Neural cell (in vitro differentiated cells): Measurements from ENCODE around the gene NYAP1. TPM values are rescaled to one million over a fixed set of nuclear protein-coding genes. Genes with fewer than 3 reads are reported as not detected.

ENCODE experiments used
- H2AFZ ChIP-seq: fragments of 200-600, 300-800 bp; sonication (generic), shearing (Covaris generic); 2 replicates; pipeline ENCODE4 v1.6.0; 2014; ENCODE audit warnings: low read depth, mild to moderate bottlenecking, antibody characterized with exemption, low read length, moderate library complexity
- H3F3A ChIP-seq: fragments of 200-600 bp; shearing (Covaris generic); 2 replicates; pipeline ENCODE4 v1.6.1; 2016; ENCODE audit warnings: mild to moderate bottlenecking, moderate library complexity, mixed read lengths, antibody characterized with exemption, low read length; ENCODE audit not compliant: insufficient read depth, poor library complexity, severe bottlenecking
- H3K27ac ChIP-seq: fragments of 200-600, 300-800 bp; sonication (generic), shearing (Covaris generic); 2 replicates; pipeline ENCODE4 v1.5.1; 2014; ENCODE audit warnings: mild to moderate bottlenecking, low read length, moderate library complexity
- H3K27me3 ChIP-seq: fragments of 300-800, 200-600 bp; sonication (generic), shearing (Covaris generic); 2 replicates; pipeline ENCODE4 v1.6.0; 2014; ENCODE audit warnings: mild to moderate bottlenecking, low read depth, low read length, moderate library complexity; ENCODE audit not compliant: insufficient read depth
- H3K36me3 ChIP-seq: fragments of 300-800, 200-600 bp; sonication (generic), shearing (Covaris generic); 2 replicates; pipeline ENCODE4 v1.5.1; 2014; ENCODE audit warnings: mild to moderate bottlenecking, antibody characterized with exemption, low read length, moderate library complexity; ENCODE audit not compliant: insufficient read depth
- H3K4me2 ChIP-seq: fragments of 300-800, 200-600 bp; sonication (generic), shearing (Covaris generic); 2 replicates; pipeline ENCODE4 v1.6.0; 2014; ENCODE audit warnings: mild to moderate bottlenecking, low read length
- H3K4me3 ChIP-seq: fragments of 300-800, 200-600 bp; sonication (generic), shearing (Covaris generic); 2 replicates; pipeline ENCODE4 v1.5.1; 2014; ENCODE audit warnings: mild to moderate bottlenecking, low read length, moderate library complexity
- H3K79me2 ChIP-seq: fragments of 200-600 bp; shearing (Covaris generic); replicated peaks from 2 replicates; pipeline ENCODE4 v1.6.0; 2014; ENCODE audit warnings: mild to moderate bottlenecking, low read length, moderate library complexity; ENCODE audit not compliant: insufficient read depth
- H3K9ac ChIP-seq: fragments of 300-800, 200-600 bp; sonication (generic), shearing (Covaris generic); 2 replicates; pipeline ENCODE4 v1.6.1; 2016; ENCODE audit warnings: mild to moderate bottlenecking, low read length, mixed read lengths
- H3K9me2 ChIP-seq: fragments of 200-600 bp; shearing (Covaris generic); 2 replicates; pipeline ENCODE4 v1.6.1; 2016; ENCODE audit warnings: mild to moderate bottlenecking, low read length, mixed read lengths; ENCODE audit not compliant: insufficient read depth
- H3K9me3 ChIP-seq: fragments of 200-600, 300-800 bp; sonication (generic), shearing (Covaris generic); 2 replicates; pipeline ENCODE4 v1.6.1; 2016; ENCODE audit warnings: mild to moderate bottlenecking, mixed run types, low read length, moderate library complexity, mixed read lengths
- H4K20me1 ChIP-seq: fragments of 200-600 bp; shearing (Covaris generic); 2 replicates; pipeline ENCODE4 v1.6.1; 2016; ENCODE audit warnings: mild to moderate bottlenecking, mixed run types; ENCODE audit not compliant: insufficient read depth
- CTCF ChIP-seq: fragments of 450-650 bp; IDR thresholded peaks from 2 replicates; pipeline ENCODE4 v1.5.1; 2014; ENCODE audit warnings: antibody characterized with exemption, mild to moderate bottlenecking, moderate library complexity; ENCODE audit not compliant: poor library complexity, severe bottlenecking
- EP300 ChIP-seq: fragments of 450-650 bp; conservative IDR thresholded peaks from 2 replicates; pipeline ENCODE4 v1.6.1; 2014; ENCODE audit warnings: antibody characterized with exemption, mild to moderate bottlenecking, moderate library complexity; ENCODE audit not compliant: poor library complexity, severe bottlenecking
- EZH2 ChIP-seq: fragments of 200-600, 300-800 bp; shearing (Covaris generic), sonication (generic); IDR thresholded peaks from 2 replicates; pipeline ENCODE4 v1.6.1; 2014; ENCODE audit warnings: antibody characterized with exemption, low read length, borderline replicate concordance, mild to moderate bottlenecking; ENCODE audit not compliant: insufficient read depth, poor library complexity, severe bottlenecking
- MXI1 ChIP-seq: fragments of 450-650 bp; conservative IDR thresholded peaks from 2 replicates; pipeline ENCODE4 v1.6.1; 2014; ENCODE audit warnings: antibody characterized with exemption, mild to moderate bottlenecking; ENCODE audit not compliant: poor library complexity, severe bottlenecking
- POLR2AphosphoS5 ChIP-seq: IDR thresholded peaks from 2 replicates; pipeline ENCODE4 v1.6.1; 2012
- RAD21 ChIP-seq: fragments of 450-650 bp; conservative IDR thresholded peaks from 2 replicates; pipeline ENCODE4 v1.6.1; 2014; ENCODE audit warnings: antibody characterized with exemption, mild to moderate bottlenecking, moderate library complexity
- REST ChIP-seq: IDR thresholded peaks from 2 replicates; pipeline ENCODE4 v1.6.1; 2012; ENCODE audit warnings: borderline replicate concordance
- SMC3 ChIP-seq: fragments of 450-650 bp; conservative IDR thresholded peaks from 2 replicates; pipeline ENCODE4 v1.6.1; 2014; ENCODE audit warnings: antibody characterized with exemption, mild to moderate bottlenecking, moderate library complexity; ENCODE audit not compliant: poor library complexity
- TAF1 ChIP-seq: IDR thresholded peaks from 2 replicates; pipeline ENCODE4 v1.6.1; 2012; ENCODE audit warnings: low read depth
- polyA plus RNA-seq: library from polyadenylated mRNA; depleted of rRNA; stranded (reverse); fragments of >200 nt; gene quantifications from 2 replicates; pipeline ENCODE4 v1.2.3, GENCODE V29; 2014

Gene NYAP1
- polyA plus RNA-seq, 1 donor from 2014 or later: 70.1 TPM

- Histone ChIP-seq H3K79me2 (no peaks in the 10 kb centered on the region), H2AFZ (no peak overlapping the region), H3K9me2 (no peaks in the 10 kb centered on the region), H3K4me2 (no peak overlapping the region), H3K9me3 (no peaks in the 10 kb centered on the region), H4K20me1 (no peaks in the 10 kb centered on the region), H3K4me3 (no peak overlapping the region), H3K36me3 (no peaks in the 10 kb centered on the region), H3F3A (no peaks in the 10 kb centered on the region), H3K27ac (no peak overlapping the region), H3K9ac (no peak overlapping the region), H3K27me3 (no peaks in the 10 kb centered on the region)
- TF ChIP-seq MXI1: no peak
- no peak for TF ChIP-seq POLR2AphosphoS5
- no peak for TF ChIP-seq REST
- TF ChIP-seq CTCF: no peak
- TF ChIP-seq RAD21: no peak
- TF ChIP-seq SMC3: no peak
Observed at GRCh38 chr7:100472121-100472851, 11.4 kb upstream of the NYAP1 start.

GRCh38 chr7:100472854-100473499 is 10.8 kb upstream of the NYAP1 start:
- no peaks in the 10 kb centered on the region for H3F3A ChIP-seq
- H3K9ac ChIP-seq: no peak overlapping the region
- H3K79me2 ChIP-seq: no peaks in the 10 kb centered on the region
- H2AFZ ChIP-seq: no peak overlapping the region
- no peaks in the 10 kb centered on the region for H4K20me1 ChIP-seq
- H3K27ac ChIP-seq: no peak overlapping the region
- H3K36me3 ChIP-seq: no peaks in the 10 kb centered on the region
- no peaks in the 10 kb centered on the region for H3K9me3 ChIP-seq
- TF ChIP-seq SMC3: no peak
- no peak for TF ChIP-seq CTCF
- no peak for TF ChIP-seq EP300
- TF ChIP-seq REST: no peak
- TF ChIP-seq TAF1: no peak
- TF ChIP-seq RAD21: no peak
- no peak for TF ChIP-seq POLR2AphosphoS5
- TF ChIP-seq EZH2: no peak
- no peak for TF ChIP-seq MXI1
- no peak overlapping the region for H3K4me2 ChIP-seq
- H3K9me2 ChIP-seq: no peaks in the 10 kb centered on the region
- no peaks in the 10 kb centered on the region for H3K27me3 ChIP-seq
- no peak overlapping the region for H3K4me3 ChIP-seq
